ENCODE results near the gene DRD5. TPM values are rescaled to one million over a fixed set of nuclear protein-coding genes. Genes with fewer than 3 reads are reported as not detected.
"Not testable (repeated sequence)": the region's sequence is repeated elsewhere in the genome, so short reads cannot be mapped to it uniquely, and the experiment has no call there.

The DRD5 gene
- total RNA-seq (not detected), polyA plus RNA-seq (not detected), total RNA-seq (not detected)

- ATAC-seq = no peak
- no peak within 1 kb of the TSS for H3K27ac ChIP-seq (ENCODE audit: low read depth, low read length)
- Mint-ChIP-seq H3K27me3 (peaks cover 55 to 62% (median 59%) of the 10 kb centered on the region in 5 donors), H3K4me3 (no peak within 1 kb of the TSS), H3K4me1 (no peaks in the 10 kb centered on the region), H3K36me3 (peaks cover 0 to 10% (median 0%) of the 10 kb centered on the region in 5 donors), H3K9me3 (peaks cover 0 to 5% (median 0%) of the 10 kb centered on the region in 11 donors), H3K27ac (no peak within 1 kb of the TSS)
- POLR2A ChIA-PET = no interaction called here
- H3K36me3 ChIP-seq (ENCODE audit: control insufficient read depth in 2 of 3, insufficient read depth in 3 of 3, low read length in 3 of 3) = no peaks in the 10 kb centered on the region
- no peak for DNase-seq
- H3K9me3 ChIP-seq (ENCODE audit: control insufficient read depth in 2 of 3, low read length in 3 of 3) = no peaks in the 10 kb centered on the region
- no peaks in the 10 kb centered on the region for H3K4me1 ChIP-seq (ENCODE audit: control insufficient read depth in 2 of 2, insufficient read depth in 2 of 2, low read length in 2 of 2)
- CTCF ChIA-PET = no interaction called here
- H3K4me3 ChIP-seq (ENCODE audit: low read length) = no peak within 1 kb of the TSS
- intact Hi-C loops (cut with micrococcal nuclease) = no loop called here
- H3K27me3 ChIP-seq (ENCODE audit: control insufficient read depth in 2 of 2, insufficient read depth in 2 of 2, low read length in 2 of 2) = no peaks in the 10 kb centered on the region
Measured at GRCh38 chr4:9781343-9782135, at the start of gene DRD5. Gene DRD5 (plus strand): TSS chr4:9781634. CDS start chr4:9782030, 396 bp downstream.

- H3K27ac ChIP-seq (ENCODE audit: low read depth, low read length); H3K9me3 ChIP-seq (ENCODE audit: control insufficient read depth in 2 of 3, low read length in 3 of 3); H3K27ac Mint-ChIP-seq; POLR2A ChIA-PET; H3K36me3 ChIP-seq (ENCODE audit: control insufficient read depth in 2 of 3, insufficient read depth in 3 of 3, low read length in 3 of 3); ATAC-seq; H3K27me3 ChIP-seq (ENCODE audit: control insufficient read depth in 2 of 2, insufficient read depth in 2 of 2, low read length in 2 of 2); H3K9me3 Mint-ChIP-seq; CTCF ChIA-PET; H3K4me3 Mint-ChIP-seq; DNase-seq; H3K4me1 ChIP-seq (ENCODE audit: control insufficient read depth in 2 of 2, insufficient read depth in 2 of 2, low read length in 2 of 2); H3K4me1 Mint-ChIP-seq; H3K27me3 Mint-ChIP-seq; H3K4me3 ChIP-seq (ENCODE audit: low read length); H3K36me3 Mint-ChIP-seq; intact Hi-C loops (cut with micrococcal nuclease): not testable (repeated sequence)
Measured at GRCh38 chr4:9732256-9732655, 49.2 kb upstream of the DRD5 start.

- POLR2A ChIA-PET = no interaction called here
Measured at GRCh38 chr4:9735515-9735914, 45.9 kb upstream of the DRD5 start.

GRCh38 chr4:9737280-9737679 is 44.2 kb upstream of the DRD5 start:
- ATAC-seq; H3K4me3 Mint-ChIP-seq; H3K4me1 Mint-ChIP-seq; H3K27ac Mint-ChIP-seq; H3K36me3 ChIP-seq (ENCODE audit: control insufficient read depth in 2 of 3, insufficient read depth in 3 of 3, low read length in 3 of 3); POLR2A ChIA-PET; H3K27me3 ChIP-seq (ENCODE audit: control insufficient read depth in 2 of 2, insufficient read depth in 2 of 2, low read length in 2 of 2); H3K4me1 ChIP-seq (ENCODE audit: control insufficient read depth in 2 of 2, insufficient read depth in 2 of 2, low read length in 2 of 2); intact Hi-C loops (cut with micrococcal nuclease); H3K4me3 ChIP-seq (ENCODE audit: low read length); H3K9me3 ChIP-seq (ENCODE audit: control insufficient read depth in 2 of 3, low read length in 3 of 3); H3K9me3 Mint-ChIP-seq; CTCF ChIA-PET; DNase-seq; H3K27ac ChIP-seq (ENCODE audit: low read depth, low read length); H3K27me3 Mint-ChIP-seq; H3K36me3 Mint-ChIP-seq: not testable (repeated sequence)

More at GRCh38 chr4:9735515-9735914, 45.9 kb upstream of the DRD5 start:
- intact Hi-C loops (cut with micrococcal nuclease) = no loop called here
- ATAC-seq (no peak), DNase-seq (no peak)
- no peaks in the 10 kb centered on the region for H3K27me3 ChIP-seq (ENCODE audit: control insufficient read depth in 2 of 2, insufficient read depth in 2 of 2, low read length in 2 of 2)
- H3K4me1 Mint-ChIP-seq = no peaks in the 10 kb centered on the region
- no peaks in the 10 kb centered on the region for H3K9me3 Mint-ChIP-seq
- no peaks in the 10 kb centered on the region for H3K9me3 ChIP-seq (ENCODE audit: control insufficient read depth in 2 of 3, low read length in 3 of 3)
- H3K4me3 Mint-ChIP-seq = no peak overlapping the region
- H3K36me3 ChIP-seq (ENCODE audit: control insufficient read depth in 2 of 3, insufficient read depth in 3 of 3, low read length in 3 of 3) = no peaks in the 10 kb centered on the region
- CTCF ChIA-PET = no interaction called here
- no peaks in the 10 kb centered on the region for H3K4me1 ChIP-seq (ENCODE audit: control insufficient read depth in 2 of 2, insufficient read depth in 2 of 2, low read length in 2 of 2)
- H3K4me3 ChIP-seq (ENCODE audit: low read length) = no peak overlapping the region
- no peaks in the 10 kb centered on the region for H3K36me3 Mint-ChIP-seq
- H3K27me3 Mint-ChIP-seq = peaks cover 0 to 4% (median 1%) of the 10 kb centered on the region in 5 donors
- H3K27ac Mint-ChIP-seq = no peak overlapping the region
- no peak overlapping the region for H3K27ac ChIP-seq (ENCODE audit: low read depth, low read length)

GRCh38 chr4:9743789-9744188 is 37.6 kb upstream of the DRD5 start:
- not testable (repeated sequence) for H3K27ac Mint-ChIP-seq

GRCh38 chr4:9745782-9746181 is 35.7 kb upstream of the DRD5 start:
- Mint-ChIP-seq H3K27ac (peak overlapping the region in 1 of 9 donors; percentile 12), H3K4me1 (peaks cover 0 to 5% (median 0%) of the 10 kb centered on the region in 7 donors)

More at GRCh38 chr4:9743789-9744188, 37.6 kb upstream of the DRD5 start:
- H3K4me1 Mint-ChIP-seq; H3K4me3 Mint-ChIP-seq; POLR2A ChIA-PET; H3K4me3 ChIP-seq (ENCODE audit: low read length); H3K9me3 Mint-ChIP-seq; H3K4me1 ChIP-seq (ENCODE audit: control insufficient read depth in 2 of 2, insufficient read depth in 2 of 2, low read length in 2 of 2); H3K27ac ChIP-seq (ENCODE audit: low read depth, low read length); H3K27me3 ChIP-seq (ENCODE audit: control insufficient read depth in 2 of 2, insufficient read depth in 2 of 2, low read length in 2 of 2); H3K36me3 Mint-ChIP-seq; H3K36me3 ChIP-seq (ENCODE audit: control insufficient read depth in 2 of 3, insufficient read depth in 3 of 3, low read length in 3 of 3); DNase-seq; CTCF ChIA-PET; intact Hi-C loops (cut with micrococcal nuclease); ATAC-seq; H3K9me3 ChIP-seq (ENCODE audit: control insufficient read depth in 2 of 3, low read length in 3 of 3): not testable (repeated sequence)
- peaks cover 7 to 12% (median 11%) of the 10 kb centered on the region in 5 donors for H3K27me3 Mint-ChIP-seq

More at GRCh38 chr4:9745782-9746181, 35.7 kb upstream of the DRD5 start:
- H3K4me3 ChIP-seq (ENCODE audit: low read length) = no peak overlapping the region
- ChIA-PET CTCF (no interaction called here), POLR2A (no interaction called here)
- intact Hi-C loops (cut with micrococcal nuclease) = no loop called here
- H3K9me3 ChIP-seq (ENCODE audit: control insufficient read depth in 2 of 3, low read length in 3 of 3) = no peaks in the 10 kb centered on the region
- no peaks in the 10 kb centered on the region for H3K4me1 ChIP-seq (ENCODE audit: control insufficient read depth in 2 of 2, insufficient read depth in 2 of 2, low read length in 2 of 2)
- no peaks in the 10 kb centered on the region for H3K27me3 ChIP-seq (ENCODE audit: control insufficient read depth in 2 of 2, insufficient read depth in 2 of 2, low read length in 2 of 2)
- Mint-ChIP-seq H3K36me3 (peaks cover 0 to 3% (median 0%) of the 10 kb centered on the region in 5 donors), H3K4me3 (no peak overlapping the region), H3K9me3 (peaks cover 0 to 9% (median 0%) of the 10 kb centered on the region in 11 donors), H3K27me3 (peaks cover 5 to 18% (median 12%) of the 10 kb centered on the region in 5 donors)
- H3K36me3 ChIP-seq (ENCODE audit: control insufficient read depth in 2 of 3, insufficient read depth in 3 of 3, low read length in 3 of 3) = no peaks in the 10 kb centered on the region
- DNase-seq = no peak
- H3K27ac ChIP-seq (ENCODE audit: low read depth, low read length) = no peak overlapping the region
- ATAC-seq = peak; percentile 18
